IMR-90 (cell line): ENCODE results near the gene SECTM1. TPM values are rescaled to one million over a fixed set of nuclear protein-coding genes. Genes with fewer than 3 reads are reported as not detected.

Experiments used
- ATAC-seq: fragments of 200-7000 bp; cut with Tn5 transposase; 2 replicates; pipeline ENCODE4 v1.9.1; 2020; ENCODE audit warnings: low read depth, mild to moderate bottlenecking, moderate library complexity
- BruUV-seq: library from RNA; stranded (reverse); fragments of 400-500 nt; replicated peaks from 2 replicates; lab custom pipeline; 2021; lab: Mats Ljungman, UMichigan
- CTCF ChIA-PET: fragments of 300-600 bp; formaldehyde crosslinking; extraction: SDS; loops from one replicate; lab custom pipeline; 2021; ENCODE audit warnings: antibody characterized with exemption; lab: Yijun Ruan, JAX
- POLR2A ChIA-PET: fragments of 300-600 bp; sonication (Branson Sonifier 250); formaldehyde crosslinking; loops from one replicate; lab custom pipeline; 2022; ENCODE audit warnings: antibody characterized with exemption; ENCODE audit not compliant: unreplicated experiment; lab: Charles Lee
- DNase-seq: peaks from one replicate; pipeline ENCODE4 v3.0.0; 2013
- H2AFZ ChIP-seq: replicated peaks from 2 replicates; pipeline ENCODE3; 2013; ENCODE audit warnings: low read length, mild to moderate bottlenecking; ENCODE audit not compliant: poor library complexity
- H2AK5ac ChIP-seq: 2 replicates; pipeline ENCODE4 v1.6.1; 2013; ENCODE audit warnings: low read depth, low read length, inconsistent platforms
- H2AK9ac ChIP-seq: replicated peaks from 2 replicates; pipeline ENCODE3; 2013; ENCODE audit warnings: mild to moderate bottlenecking, low read depth, low read length, moderate library complexity; ENCODE audit not compliant: poor library complexity
- H2BK120ac ChIP-seq: 2 replicates; pipeline ENCODE4 v1.6.1; 2013; ENCODE audit warnings: low read depth, low read length, inconsistent platforms
- H2BK15ac ChIP-seq: 3 replicates; pipeline ENCODE4 v1.6.1; 2013; ENCODE audit warnings: low read depth, low read length, inconsistent platforms
- H2BK20ac ChIP-seq: 2 replicates; pipeline ENCODE4 v1.6.1; 2013; ENCODE audit warnings: low read depth, mild to moderate bottlenecking, inconsistent platforms, low read length, moderate library complexity
- H2BK5ac ChIP-seq: 2 replicates; pipeline ENCODE4 v1.6.1; 2013; ENCODE audit warnings: mild to moderate bottlenecking, low read depth, low read length, inconsistent platforms; ENCODE audit not compliant: poor library complexity, severe bottlenecking
- H3K14ac ChIP-seq: replicated peaks from 2 replicates; pipeline ENCODE4 v1.6.1; 2013; ENCODE audit warnings: low read depth, low read length, inconsistent platforms
- H3K18ac ChIP-seq: 2 replicates; pipeline ENCODE4 v1.6.1; 2013; ENCODE audit warnings: low read depth, low read length, control low read depth
- H3K23ac ChIP-seq: 2 replicates; pipeline ENCODE4 v1.6.1; 2013; ENCODE audit warnings: low read depth, low read length, inconsistent platforms
- H3K27ac ChIP-seq: 2 replicates; pipeline ENCODE4 v1.5.1; 2013; ENCODE audit warnings: mild to moderate bottlenecking, control low read depth, low read length; ENCODE audit not compliant: insufficient read depth
- H3K27me3 ChIP-seq: 2 replicates; pipeline ENCODE4 v1.6.1; 2013; ENCODE audit warnings: low read length; ENCODE audit not compliant: control insufficient read depth, insufficient read depth
- H3K36me3 ChIP-seq: 2 replicates; pipeline ENCODE4 v1.6.1; 2013; ENCODE audit warnings: low read length, mixed read lengths; ENCODE audit not compliant: control insufficient read depth, insufficient read depth
- H3K4ac ChIP-seq: 2 replicates; pipeline ENCODE4 v1.6.1; 2013; ENCODE audit warnings: low read depth, low read length, inconsistent platforms
- H3K4me1 ChIP-seq: 2 replicates; pipeline ENCODE4 v1.6.1; 2013; ENCODE audit warnings: low read length, mixed read lengths; ENCODE audit not compliant: control insufficient read depth, insufficient read depth
- H3K4me2 ChIP-seq: 2 replicates; pipeline ENCODE4 v1.6.1; 2013; ENCODE audit warnings: low read depth, mild to moderate bottlenecking, control low read depth, low read length, moderate library complexity
- H3K4me3 ChIP-seq: 2 replicates; pipeline ENCODE4 v1.5.1; 2013; ENCODE audit warnings: low read depth, mild to moderate bottlenecking, control low read depth, low read length, moderate library complexity; ENCODE audit not compliant: insufficient read depth
- H3K56ac ChIP-seq: 2 replicates; pipeline ENCODE4 v1.6.1; 2013; ENCODE audit warnings: low read length, inconsistent platforms; ENCODE audit not compliant: insufficient read depth; ENCODE audit errors: extremely low read depth
- H3K79me1 ChIP-seq, 2 experiments: 2 replicates each; pipeline ENCODE4 v1.6.1; 2013; ENCODE audit warnings: low read length in 2 of 2, inconsistent platforms in 1 of 2, low read depth in 1 of 2
- H3K9ac ChIP-seq: 2 replicates; pipeline ENCODE4 v1.6.1; 2013; ENCODE audit warnings: low read depth, low read length, control low read depth
- H3K9me1 ChIP-seq: 2 replicates; pipeline ENCODE4 v1.6.1; 2013; ENCODE audit warnings: low read length, inconsistent platforms; ENCODE audit not compliant: insufficient read depth
- H3K9me3 ChIP-seq: 2 replicates; pipeline ENCODE4 v1.6.1; 2013; ENCODE audit warnings: low read length; ENCODE audit not compliant: control insufficient read depth, insufficient read depth
- H4K20me1 ChIP-seq: 2 replicates; pipeline ENCODE4 v1.6.1; 2013; ENCODE audit warnings: low read length, inconsistent platforms; ENCODE audit not compliant: insufficient read depth
- H4K5ac ChIP-seq: 2 replicates; pipeline ENCODE4 v1.6.1; 2013; ENCODE audit warnings: mild to moderate bottlenecking, low read depth, low read length, control low read depth
- H4K8ac ChIP-seq, 2 experiments: 2 replicates each; pipeline ENCODE4 v1.6.1; 2013; ENCODE audit warnings: low read depth in 2 of 2, low read length in 2 of 2, control low read depth in 1 of 2, inconsistent platforms in 1 of 2
- H4K91ac ChIP-seq: 2 replicates; pipeline ENCODE4 v1.6.1; 2013; ENCODE audit warnings: low read depth, low read length, inconsistent platforms; ENCODE audit not compliant: insufficient read depth
- BHLHE40 ChIP-seq: fragments of 150-350 bp; IDR thresholded peaks from 2 replicates; pipeline ENCODE4 v1.6.1; 2016; ENCODE audit warnings: mild to moderate bottlenecking, low read depth, low read length
- CHD1 ChIP-seq: IDR thresholded peaks from 2 replicates; pipeline ENCODE4 v1.6.1; 2012; ENCODE audit warnings: low read depth, low read length, improper control_type of control experiment
- CTCF ChIP-seq: conservative IDR thresholded peaks from 2 replicates; pipeline ENCODE4 v1.5.1; 2012; ENCODE audit warnings: mild to moderate bottlenecking, low read depth, low read length, improper control_type of control experiment
- ELK1 ChIP-seq: fragments of 150-350 bp; IDR thresholded peaks from 2 replicates; pipeline ENCODE4 v1.6.1; 2016; ENCODE audit warnings: low read depth, mild to moderate bottlenecking, low read length, moderate library complexity, borderline replicate concordance
- FOS ChIP-seq: fragments of 150-350 bp; IDR thresholded peaks from 2 replicates; pipeline ENCODE4 v1.6.1; 2016; ENCODE audit warnings: low read depth, low read length
- MAFK ChIP-seq: IDR thresholded peaks from 2 replicates; pipeline ENCODE4 v1.6.1; 2012; ENCODE audit warnings: low read depth, low read length, improper control_type of control experiment
- MAZ ChIP-seq: IDR thresholded peaks from 2 replicates; pipeline ENCODE4 v1.6.1; 2012; ENCODE audit warnings: low read depth, mild to moderate bottlenecking, low read length, improper control_type of control experiment, moderate library complexity, borderline replicate concordance
- MXI1 ChIP-seq: IDR thresholded peaks from 2 replicates; pipeline ENCODE4 v1.6.1; 2012; ENCODE audit warnings: low read depth, mild to moderate bottlenecking, low read length, moderate library complexity, borderline replicate concordance
- POLR2A ChIP-seq: IDR thresholded peaks from 2 replicates; pipeline ENCODE4 v1.6.1; 2012; ENCODE audit warnings: mild to moderate bottlenecking, low read depth, low read length
- RAD21 ChIP-seq: IDR thresholded peaks from 2 replicates; pipeline ENCODE4 v1.6.1; 2012; ENCODE audit warnings: low read length, improper control_type of control experiment
- RCOR1 ChIP-seq: IDR thresholded peaks from 2 replicates; pipeline ENCODE4 v1.6.1; 2012; ENCODE audit warnings: mild to moderate bottlenecking, low read length, improper control_type of control experiment; ENCODE audit not compliant: insufficient replicate concordance
- SMC3 ChIP-seq: fragments of 150-350 bp; IDR thresholded peaks from 2 replicates; pipeline ENCODE4 v1.6.1; 2016; ENCODE audit warnings: low read depth, mild to moderate bottlenecking, antibody characterized with exemption, low read length, moderate library complexity
- USF2 ChIP-seq: fragments of 150-350 bp; IDR thresholded peaks from 2 replicates; pipeline ENCODE4 v1.6.1; 2017; ENCODE audit warnings: mild to moderate bottlenecking, antibody characterized with exemption, low read length, low read depth
- WGBS, 2 experiments: methylation state at CpG; one replicate each; pipeline versions ENCODE4 v1.1.5 to v1.1.7; 2013; ENCODE audit warnings: missing lambda C conversion rate in 2 of 2; ENCODE audit not compliant: insufficient read length in 1 of 2; ENCODE audit errors: extremely low coverage in 2 of 2; 5-methylcytosine and 5-hydroxymethylcytosine counted together
- dilution Hi-C: fragments of 300-500 bp; cut with HindIII; formaldehyde crosslinking; loops from one replicate; pipeline ENCODE4 v1.14.3; 2018; ENCODE audit warnings: low sequenced_read_pairs; ENCODE audit not compliant: unreplicated experiment
- in situ Hi-C: fragments of 300-500 bp; cut with MboI; formaldehyde crosslinking; loops from 3 replicates; pipeline ENCODE4 v1.14.3; 2019; ENCODE audit warnings: low sequenced_read_pairs, inconsistent platforms, mixed read lengths
- intact Hi-C: fragments of 100-400 bp; cut with micrococcal nuclease; formaldehyde crosslinking; loops from 2 replicates; pipeline ENCODE4 v1.10.0; 2022
- polyA plus RNA-seq, 3 experiments: library from polyadenylated mRNA; depleted of rRNA; stranded (reverse); fragments of >200 nt; gene quantifications; 2 replicates each; pipeline ENCODE4 v1.2.3, GENCODE V29; 2012; ENCODE audit warnings: low replicate concordance in 1 of 3
- total RNA-seq: library from RNA; depleted of rRNA; stranded (reverse); fragments of >200 nt; gene quantifications from 2 replicates; pipeline ENCODE4 v1.2.3, GENCODE V29; 2012

The SECTM1 gene
- total and polyA plus RNA-seq, 2 of the 4 experiments (the other 2 are of a cell fraction): 2.3 to 4.4 TPM

- H3K27ac ChIP-seq: no peak overlapping the region
- 96% methylated on average over 10 of the region's 25 CpGs; no CpG with 5 or more reads in 1 of the 2 experiments for WGBS, 2 experiments
- ATAC-seq (peak; percentile 6; the same call in 1 of the 2 replicates), DNase-seq (no peak)
- H2AK9ac ChIP-seq: peak overlapping the region; percentile 52
- no peak overlapping the region; the same call in 1 of the 2 replicates for H4K5ac ChIP-seq
- no TSS peak for BruUV-seq
- peak overlapping the region; percentile 33 for H2BK5ac ChIP-seq
- H3K4ac ChIP-seq: peak overlapping the region; percentile 57
- H3K23ac ChIP-seq: no peak overlapping the region
- peak overlapping the region; percentile 53; the same call in 1 of the 2 replicates for H2BK120ac ChIP-seq
- peaks cover 22% of the 10 kb centered on the region for H3K4me1 ChIP-seq
- no peaks in the 10 kb centered on the region; the same call in 1 of the 2 replicates for H3K36me3 ChIP-seq
- no peak overlapping the region for H2BK15ac ChIP-seq
- H4K8ac ChIP-seq: peak overlapping the region in 1 of 2 experiments; percentile 31; a peak in 1 of 4 replicates
- peak overlapping the region; percentile 43 for H2BK20ac ChIP-seq
- no peaks in the 10 kb centered on the region for H3K9me3 ChIP-seq
- H3K9me1 ChIP-seq: peaks cover 26% of the 10 kb centered on the region
- peak overlapping the region; percentile 61 for H2AK5ac ChIP-seq
- ChIA-PET CTCF (no interaction called here), POLR2A (no interaction called here)
- no peak overlapping the region for H3K9ac ChIP-seq
- H3K14ac ChIP-seq: peak overlapping the region; percentile 31
- no peak overlapping the region for H3K56ac ChIP-seq
- peak overlapping the region; percentile 10 for H4K91ac ChIP-seq
- dilution Hi-C loops: no loop called here
- H3K79me1 ChIP-seq: peaks cover 0 to 12% of the 10 kb centered on the region in 2 experiments; a peak in 2 of 4 replicates
- intact Hi-C loops: no loop called here
- H3K4me3 ChIP-seq: no peak overlapping the region
- no peaks in the 10 kb centered on the region for H3K27me3 ChIP-seq
- in situ Hi-C loops: no loop called here
- H3K18ac ChIP-seq: peak overlapping the region; percentile 22
- H3K4me2 ChIP-seq: no peak overlapping the region
- no peaks in the 10 kb centered on the region for H4K20me1 ChIP-seq
- peak overlapping the region; percentile 36 for H2AFZ ChIP-seq
- TF ChIP-seq MXI1 (no peak), FOS (no peak), SMC3 (no peak), MAZ (no peak), USF2 (no peak), CTCF (no peak), CHD1 (no peak), ELK1 (no peak), MAFK (no peak), RAD21 (no peak), BHLHE40 (no peak), POLR2A (no peak), RCOR1 (no peak)
Measured at GRCh38 chr17:82282239-82283207, 51.0 kb downstream of the SECTM1 start.
